Measurements from ENCODE around the gene AP5S1.
"Not testable (repeated sequence)": the region's sequence is repeated elsewhere in the genome, so short reads cannot be mapped to it uniquely, and the experiment has no call there.

Gene AP5S1

GRCh38 chr20:3794168-3794567 is 26.2 kb upstream of the AP5S1 start:
- DNase-seq, result not testable (repeated sequence)

DNA sequence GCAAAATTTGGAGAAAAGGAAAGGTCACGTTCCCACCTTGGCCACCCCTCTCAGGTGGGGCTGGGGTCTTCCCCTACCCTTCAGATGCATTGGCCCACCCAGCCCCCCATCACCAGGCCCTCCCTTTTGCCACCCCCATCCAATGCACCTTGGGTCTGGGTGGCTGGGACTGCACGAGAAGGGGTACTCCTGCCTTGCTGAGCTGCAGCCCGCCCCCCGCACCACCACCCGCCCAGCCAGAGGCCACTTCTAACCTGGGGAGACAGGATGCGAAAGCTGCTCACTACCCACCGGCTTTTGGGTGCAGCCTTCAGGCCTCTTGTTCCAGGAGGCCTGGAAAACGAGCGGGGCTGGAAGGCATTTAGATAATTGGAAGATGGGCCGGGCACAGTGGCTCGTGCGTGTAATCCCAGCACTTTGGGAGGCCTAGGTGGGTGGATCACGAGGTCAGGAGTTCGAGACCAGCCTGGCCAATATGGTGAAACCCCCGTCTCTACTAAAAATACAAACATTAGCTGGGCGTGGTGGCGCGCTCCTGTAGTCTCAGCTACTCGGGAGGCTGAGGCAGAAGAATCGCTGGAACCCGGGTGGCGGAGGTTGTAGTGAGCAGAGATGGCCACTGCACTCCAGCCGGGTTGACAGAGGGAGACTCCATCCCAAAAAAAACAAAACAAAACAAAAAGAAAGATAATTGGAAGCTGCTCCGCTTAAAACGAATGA is 25.5 kb upstream of the AP5S1 start:
- no peak for DNase-seq

GRCh38 chr20:3795511-3796468 is 24.6 kb upstream of the AP5S1 start, which contains the start of gene CDC25B:
Gene CDC25B, plus strand, starts transcription at chr20:3796310. Its CDS starts 222 bp downstream, at chr20:3796532.
- DNase-seq, result peak; percentile 91

DNA sequence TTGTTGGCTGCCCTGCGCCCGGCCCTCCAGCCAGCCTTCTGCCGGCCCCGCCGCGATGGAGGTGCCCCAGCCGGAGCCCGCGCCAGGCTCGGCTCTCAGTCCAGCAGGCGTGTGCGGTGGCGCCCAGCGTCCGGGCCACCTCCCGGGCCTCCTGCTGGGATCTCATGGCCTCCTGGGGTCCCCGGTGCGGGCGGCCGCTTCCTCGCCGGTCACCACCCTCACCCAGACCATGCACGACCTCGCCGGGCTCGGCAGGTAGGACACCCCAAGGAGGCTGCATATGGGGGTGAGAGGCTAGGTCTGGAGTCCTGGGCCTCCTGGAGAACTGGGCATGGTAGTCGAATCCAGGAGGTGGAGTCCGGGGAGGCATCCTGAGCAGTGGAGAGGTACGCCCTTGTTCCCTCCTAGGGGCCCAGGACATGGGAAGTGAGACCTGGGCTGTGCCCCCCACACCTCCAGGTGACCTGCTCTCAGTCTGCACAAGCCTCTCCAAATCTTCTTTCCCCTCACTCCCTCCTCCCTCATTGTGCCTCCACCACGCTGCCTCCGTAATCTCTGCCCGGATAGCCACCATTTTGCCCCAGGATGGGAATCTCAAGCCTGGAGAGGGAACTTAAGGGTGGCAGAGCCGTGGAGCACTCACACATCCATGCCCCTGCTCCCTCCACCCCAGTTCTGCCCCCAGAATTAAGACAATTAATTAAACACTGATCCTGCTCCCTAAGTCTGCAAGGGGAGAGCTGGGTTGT is 23.7 kb upstream of the AP5S1 start:
- no peak for DNase-seq

GRCh38 chr20:3797226-3797545 is 23.2 kb upstream of the AP5S1 start:
- DNase-seq, result no peak

GRCh38 chr20:3797592-3798372 is 22.6 kb upstream of the AP5S1 start:
- peak; percentile 52 for DNase-seq

GRCh38 chr20:3798373-3798768 is 22.0 kb upstream of the AP5S1 start:
- DNase-seq, result no peak

DNA sequence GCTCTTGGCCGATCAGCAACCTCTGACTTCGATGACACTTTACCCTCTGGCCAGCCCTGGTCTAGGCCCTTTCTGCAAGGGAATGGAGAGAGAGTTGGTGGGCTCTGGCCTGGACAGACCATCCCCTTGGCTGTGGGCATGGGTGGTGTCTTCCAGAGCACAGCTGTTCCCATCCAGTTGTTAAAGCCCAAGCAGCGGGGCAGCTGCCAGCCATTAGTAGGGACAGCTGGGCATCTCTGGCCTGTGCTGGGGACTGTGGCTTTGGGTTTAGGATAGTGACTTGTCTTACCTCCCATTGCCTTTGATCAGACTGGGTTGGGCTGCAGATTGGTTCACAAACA is 21.5 kb upstream of the AP5S1 start:
- no peak for DNase-seq

DNA sequence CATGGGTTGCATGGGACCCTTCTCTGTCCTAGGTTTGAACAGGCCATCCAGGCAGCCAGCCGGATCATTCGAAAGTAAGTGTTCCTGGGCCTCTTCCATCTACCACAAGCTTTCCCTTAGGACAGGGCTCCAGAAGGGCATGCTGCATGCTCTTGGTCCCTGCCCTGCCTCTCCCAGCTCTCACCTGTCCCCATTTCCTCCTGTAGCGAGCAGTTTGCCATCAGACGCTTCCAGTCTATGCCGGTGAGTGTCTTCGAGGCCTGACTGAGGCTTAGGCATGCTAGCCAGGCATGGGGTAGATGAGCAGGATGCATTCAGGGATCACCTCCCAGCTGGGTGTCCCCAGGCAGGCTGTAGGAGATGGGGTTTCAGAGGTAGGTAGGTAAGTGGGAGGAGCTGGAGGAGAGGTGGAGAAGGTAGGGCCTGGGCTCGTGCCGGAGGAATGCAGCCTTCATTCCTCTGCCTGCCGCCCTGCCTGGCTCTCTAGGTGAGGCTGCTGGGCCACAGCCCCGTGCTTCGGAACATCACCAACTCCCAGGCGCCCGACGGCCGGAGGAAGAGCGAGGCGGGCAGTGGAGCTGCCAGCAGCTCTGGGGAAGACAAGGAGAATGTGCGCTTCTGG is 20.0 kb upstream of the AP5S1 start:
- no peak for DNase-seq

GRCh38 chr20:3800878-3801260 is 19.5 kb upstream of the AP5S1 start:
- DNase-seq, result no peak

DNA sequence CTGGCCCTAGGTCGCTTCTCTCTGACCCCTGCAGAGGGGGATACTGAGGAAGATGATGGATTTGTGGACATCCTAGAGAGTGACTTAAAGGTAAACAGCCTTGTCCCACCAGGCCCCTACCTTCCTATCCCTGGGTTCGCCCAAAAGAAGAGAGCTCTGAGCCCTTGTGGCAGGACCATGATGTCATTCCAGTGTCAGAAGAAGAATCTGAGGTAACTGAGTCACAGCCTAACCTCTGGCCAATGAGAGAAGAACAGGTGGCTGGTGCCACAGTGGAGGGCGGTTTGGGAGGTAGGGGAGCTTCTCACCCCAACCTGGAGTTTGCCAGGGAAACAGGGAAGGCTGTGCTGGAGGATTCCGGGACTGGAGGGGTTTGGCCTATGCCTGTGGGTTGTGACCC is 19.0 kb upstream of the AP5S1 start:
- DNase-seq, result no peak

GRCh38 chr20:3801846-3802245 is 18.5 kb upstream of the AP5S1 start:
- no peak for DNase-seq

DNA sequence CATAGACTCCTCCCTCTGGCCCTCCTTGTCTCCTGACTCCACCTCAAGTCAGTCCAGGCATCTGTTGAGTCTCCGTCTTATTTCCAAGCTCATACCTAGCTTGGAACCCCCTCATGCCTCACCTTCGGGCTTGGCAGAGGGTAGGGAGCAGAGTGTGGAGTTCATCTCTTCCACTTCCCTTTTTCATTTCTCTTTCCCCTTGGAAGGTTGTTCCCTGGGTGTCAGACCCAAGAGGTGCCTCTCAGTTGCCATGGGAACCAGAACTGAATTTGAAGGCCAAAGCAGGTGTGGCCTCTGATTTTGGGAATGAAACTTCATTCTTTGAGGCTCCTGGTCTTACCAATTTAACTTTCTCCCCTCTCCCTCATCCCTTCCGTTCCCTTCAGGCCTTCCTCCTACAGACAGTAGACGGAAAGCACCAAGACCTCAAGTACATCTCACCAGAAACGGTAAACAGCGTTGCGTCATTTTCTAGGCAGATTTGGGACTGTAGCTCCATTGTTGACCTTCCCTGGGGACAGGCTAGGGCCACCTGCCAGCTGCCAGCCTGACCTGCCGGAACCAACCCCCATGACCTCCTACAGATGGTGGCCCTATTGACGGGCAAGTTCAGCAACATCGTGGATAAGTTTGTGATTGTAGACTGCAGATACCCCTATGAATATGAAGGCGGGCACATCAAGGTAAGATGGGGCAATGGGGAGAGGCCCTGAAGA is 17.7 kb upstream of the AP5S1 start:
- no peak for DNase-seq

DNA sequence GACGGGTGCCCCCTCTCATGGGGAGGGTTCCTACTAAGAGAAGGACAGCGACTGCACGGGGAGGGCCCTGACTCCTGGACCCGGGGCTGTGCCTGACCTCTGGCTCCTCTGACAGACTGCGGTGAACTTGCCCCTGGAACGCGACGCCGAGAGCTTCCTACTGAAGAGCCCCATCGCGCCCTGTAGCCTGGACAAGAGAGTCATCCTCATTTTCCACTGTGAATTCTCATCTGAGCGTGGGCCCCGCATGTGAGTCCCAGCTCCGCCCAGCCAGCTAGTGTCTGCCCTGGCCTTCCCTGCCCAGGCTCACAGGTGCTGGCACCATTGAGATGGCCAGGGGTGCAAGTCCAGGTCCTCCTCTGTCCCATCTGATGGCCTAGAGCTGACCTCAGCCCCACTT is 17.1 kb upstream of the AP5S1 start:
- DNase-seq, result no peak

- DNase-seq, result no peak
Measured at GRCh38 chr20:3803854-3804253, 16.5 kb upstream of the AP5S1 start.

- DNase-seq, result no peak
Measured at GRCh38 chr20:3804254-3804751, 16.0 kb upstream of the AP5S1 start.

DNA sequence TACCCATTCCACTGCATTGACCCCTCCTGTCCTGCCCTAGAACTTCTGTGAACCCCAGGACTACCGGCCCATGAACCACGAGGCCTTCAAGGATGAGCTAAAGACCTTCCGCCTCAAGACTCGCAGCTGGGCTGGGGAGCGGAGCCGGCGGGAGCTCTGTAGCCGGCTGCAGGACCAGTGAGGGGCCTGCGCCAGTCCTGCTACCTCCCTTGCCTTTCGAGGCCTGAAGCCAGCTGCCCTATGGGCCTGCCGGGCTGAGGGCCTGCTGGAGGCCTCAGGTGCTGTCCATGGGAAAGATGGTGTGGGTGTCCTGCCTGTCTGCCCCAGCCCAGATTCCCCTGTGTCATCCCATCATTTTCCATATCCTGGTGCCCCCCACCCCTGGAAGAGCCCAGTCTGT is 15.6 kb upstream of the AP5S1 start:
- no peak for DNase-seq

DNA sequence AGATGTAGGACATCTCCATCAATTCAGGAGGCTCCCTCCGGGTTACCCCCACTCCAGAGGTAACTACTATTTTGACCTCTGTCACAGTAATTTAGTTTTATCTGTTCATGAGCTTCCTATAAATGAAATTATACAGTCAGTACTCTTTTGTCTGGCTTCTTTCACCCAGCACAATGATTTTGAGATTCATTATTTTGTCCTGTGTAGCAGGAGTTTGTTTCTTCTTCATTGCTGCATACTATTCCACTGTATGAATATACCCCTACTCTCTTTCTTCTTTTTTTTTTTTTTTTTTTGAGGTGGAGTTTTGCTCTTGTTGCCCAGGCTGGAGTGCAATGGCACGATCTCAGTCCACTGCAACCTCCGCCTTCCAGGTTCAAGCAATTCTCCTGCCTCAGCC is 11.8 kb upstream of the AP5S1 start:
- no peak for DNase-seq

DNA sequence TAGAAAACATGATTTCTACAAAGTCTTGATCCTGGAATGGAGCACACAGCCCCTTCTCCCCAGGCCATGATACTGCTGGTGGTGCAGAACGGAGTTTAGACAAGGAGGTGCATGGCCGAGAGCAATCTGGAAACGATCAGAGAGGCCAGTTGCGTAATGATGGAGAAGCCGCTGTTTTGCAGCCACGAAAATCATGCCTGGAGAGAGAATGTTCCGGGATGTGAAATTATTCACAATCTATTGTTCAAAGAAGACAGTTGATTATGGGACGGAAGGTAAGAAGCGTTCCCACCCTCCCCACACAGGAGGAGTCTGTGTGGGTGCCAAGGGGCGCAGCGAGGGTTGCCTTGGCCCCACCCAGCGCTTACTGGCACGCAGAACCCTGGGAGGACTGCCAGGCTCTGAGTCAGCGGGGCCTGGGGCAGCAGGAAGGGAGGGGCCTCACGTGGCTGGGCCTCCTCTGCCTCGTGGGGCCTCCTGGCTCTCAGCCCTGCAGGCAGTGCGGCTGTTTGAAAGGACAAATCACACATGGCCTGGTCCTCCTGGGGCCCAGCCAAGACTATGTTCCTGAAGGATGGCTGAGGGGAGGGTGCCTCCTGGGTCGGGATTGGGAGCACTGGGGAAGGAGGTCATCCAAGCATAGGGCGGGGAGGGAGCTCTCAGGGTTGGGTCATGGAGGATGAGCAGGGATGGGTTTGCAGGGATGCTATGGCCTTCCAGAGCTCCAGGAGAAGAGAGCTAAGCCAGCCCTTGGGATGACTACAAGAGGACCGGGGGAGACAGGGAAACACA is 8.7 kb upstream of the AP5S1 start:
- DNase-seq, result peak; percentile 95

DNA sequence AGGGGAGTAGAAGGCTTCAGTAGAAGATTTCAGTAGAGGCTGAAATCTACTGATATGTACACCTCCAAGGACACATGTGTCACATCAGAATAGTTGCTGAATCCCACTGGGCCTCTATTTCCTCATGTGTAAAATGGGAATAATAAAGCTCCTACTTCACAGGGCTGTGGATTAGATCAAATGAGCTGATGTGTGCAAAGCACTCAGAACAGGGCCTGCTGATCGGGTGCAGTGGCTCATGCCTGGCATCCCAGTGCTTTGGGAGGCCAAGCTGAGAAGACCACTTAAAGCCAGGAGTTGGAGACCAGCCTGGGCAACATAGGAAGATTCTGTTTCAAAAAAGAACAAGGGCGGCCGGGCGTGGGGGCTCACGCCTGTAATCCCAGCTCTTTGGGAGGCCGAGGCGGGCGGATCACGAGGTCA is 8.1 kb upstream of the AP5S1 start:
- no peak for DNase-seq

Measured in activated naive CD4-positive, alpha-beta T cell treated with Interleukin-2 at 50 U/mL for 16 hours (primary cell).